ENCODE data around the gene CLCA2. TPM values are rescaled to one million over a fixed set of nuclear protein-coding genes. Genes with fewer than 3 reads are reported as not detected.

The CLCA2 gene
- total and polyA plus RNA-seq, 2 donors (not counting 3 experiments of a cell fraction or from before 2014, with no cell fraction given): 0.01 to 0.11 TPM

DNA sequence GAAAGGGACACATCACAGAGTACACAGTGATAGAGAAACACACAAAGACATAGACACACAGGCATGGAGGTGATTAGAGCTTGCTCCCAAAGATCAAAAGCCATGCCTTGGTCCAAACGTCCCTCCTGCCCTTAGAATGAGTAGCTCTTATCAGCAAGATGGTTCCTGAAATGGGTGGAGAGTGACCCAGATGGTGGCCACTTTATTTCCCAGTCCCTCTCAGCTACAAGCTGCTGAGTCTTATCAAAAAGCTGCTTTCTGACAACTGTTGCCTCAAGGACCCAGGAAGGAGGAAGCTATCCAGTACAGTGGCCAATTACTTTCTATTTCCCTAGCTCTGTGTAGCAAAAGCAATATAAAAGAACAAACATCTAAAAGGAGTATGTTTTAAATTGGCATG, 37.0 kb downstream of the CLCA2 start:
- H3K4me1 ChIP-seq (ENCODE audit: control insufficient read depth, extremely low read depth, insufficient read depth, low read length): no peaks in the 10 kb centered on the region
- H3K36me3 ChIP-seq (ENCODE audit: control insufficient read depth in 2 of 2, extremely low read depth in 1 of 2, insufficient read depth in 2 of 2, low read length in 2 of 2): no peaks in the 10 kb centered on the region
- BruUV-seq (replicated peaks): no TSS peak
- FAIRE-seq (no peak), DNase-seq (ENCODE audit: low read depth, low spot score) (no peak)
- dilution Hi-C loops (cut with MboI; ENCODE audit: extremely low pct_ligation_motif_present, low sequenced_read_pairs) (no loop called here), intact Hi-C loops (cut with micrococcal nuclease) (no loop called here)
- H3K9me1 ChIP-seq (replicated peaks; ENCODE audit: control insufficient read depth, extremely low read depth, insufficient read depth, low read length): no peaks in the 10 kb centered on the region
- H3K4me3 ChIP-seq (replicated peaks in 1 of 3; ENCODE audit: insufficient read depth in 1 of 3, low read depth in 1 of 3, low read length in 3 of 3): no peak overlapping the region
- no peak overlapping the region for H3K27ac ChIP-seq (ENCODE audit: insufficient read depth, low read depth, low read length)
- H3K27me3 ChIP-seq (ENCODE audit: control insufficient read depth in 2 of 2, insufficient read depth in 2 of 2, low read length in 2 of 2): peaks cover 6 to 15% of the 10 kb centered on the region in 2 experiments
- H3K9ac ChIP-seq (replicated peaks; ENCODE audit: extremely low read depth, insufficient read depth, low read length): no peak overlapping the region
- H2AFZ ChIP-seq (ENCODE audit: low read depth, low read length): no peak overlapping the region
- H3K9me3 ChIP-seq (replicated peaks; ENCODE audit: control insufficient read depth, insufficient read depth, low read length): no peaks in the 10 kb centered on the region
- ChIA-PET POLR2A (no interaction called here), CTCF (interaction anchor here (0.6 to 2.0 kb wide), 3 partner anchors 9 to 15 kb away, joined by 3 to 6 read pairs (median 3); no protein-coding TSS in a partner anchor)
- no peaks in the 10 kb centered on the region for H3K79me2 ChIP-seq (ENCODE audit: control insufficient read depth, insufficient read depth, low read length)
- H4K20me1 ChIP-seq (replicated peaks; ENCODE audit: control insufficient read depth, extremely low read depth, insufficient read depth, low read length): no peaks in the 10 kb centered on the region
- H3K4me2 ChIP-seq (ENCODE audit: insufficient read depth, low read length): no peak overlapping the region
- TF ChIP-seq CTCF (IDR thresholded peaks at IDR 0.05; ENCODE audit: extremely low read depth in 1 of 2, insufficient read depth in 1 of 2, low read depth in 1 of 2, low read length in 2 of 2) (no peak), MYC (IDR thresholded peaks at IDR 0.05; ENCODE audit: low read depth, low read length) (no peak), JUN (IDR thresholded peaks at IDR 0.05; ENCODE audit: borderline replicate concordance, insufficient read depth, insufficient read length, low read depth) (no peak), MAX (IDR thresholded peaks at IDR 0.05; ENCODE audit: insufficient read depth, insufficient read length) (no peak), POLR2AphosphoS5 (IDR thresholded peaks at IDR 0.05; ENCODE audit: insufficient read depth, low read depth, low read length) (no peak), POLR2A (IDR thresholded peaks at IDR 0.05; ENCODE audit: low read depth, low read length) (no peak)

DNA sequence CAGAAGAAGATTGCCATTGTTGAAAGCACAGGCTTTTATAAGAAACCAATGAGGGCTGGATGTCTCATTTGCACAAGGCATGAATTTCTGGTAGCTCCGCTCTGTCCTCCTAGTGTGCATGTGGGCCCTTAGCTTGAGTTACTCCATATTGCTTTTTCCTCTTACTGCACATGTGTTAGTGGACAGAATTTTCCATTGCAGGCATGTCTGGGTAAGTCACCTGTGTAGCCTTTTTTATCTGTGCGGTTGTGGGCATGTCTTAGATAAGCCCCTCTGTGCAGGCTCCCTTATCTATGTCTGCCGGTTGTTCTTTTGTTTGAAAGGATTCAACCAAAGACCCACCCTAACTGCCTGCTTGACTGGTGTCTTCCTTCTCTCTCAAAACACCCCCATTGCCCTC, 37.5 kb downstream of the CLCA2 start:
- peaks cover 6 to 14% of the 10 kb centered on the region in 2 experiments for H3K27me3 ChIP-seq (ENCODE audit: control insufficient read depth in 2 of 2, insufficient read depth in 2 of 2, low read length in 2 of 2)
- H3K9me1 ChIP-seq (replicated peaks; ENCODE audit: control insufficient read depth, extremely low read depth, insufficient read depth, low read length): no peaks in the 10 kb centered on the region
- DNase-seq (ENCODE audit: low read depth, low spot score): no peak
- no peak overlapping the region for H3K4me3 ChIP-seq (replicated peaks in 1 of 3; ENCODE audit: insufficient read depth in 1 of 3, low read depth in 1 of 3, low read length in 3 of 3)
- no peak overlapping the region for H3K27ac ChIP-seq (ENCODE audit: insufficient read depth, low read depth, low read length)
- intact Hi-C loops (cut with micrococcal nuclease) (no loop called here), dilution Hi-C loops (cut with MboI; ENCODE audit: extremely low pct_ligation_motif_present, low sequenced_read_pairs) (no loop called here)
- H3K36me3 ChIP-seq (ENCODE audit: control insufficient read depth in 2 of 2, extremely low read depth in 1 of 2, insufficient read depth in 2 of 2, low read length in 2 of 2): no peaks in the 10 kb centered on the region
- H4K20me1 ChIP-seq (replicated peaks; ENCODE audit: control insufficient read depth, extremely low read depth, insufficient read depth, low read length): no peaks in the 10 kb centered on the region
- TF ChIP-seq GATA2 (IDR thresholded peaks at IDR 0.05; ENCODE audit: insufficient read depth, insufficient read length, low read depth, low read length) (no peak), EZH2 (IDR thresholded peaks at IDR 0.05; ENCODE audit: borderline replicate concordance, low read depth, low read length, severe bottlenecking) (no peak), FOS (IDR thresholded peaks at IDR 0.05; ENCODE audit: borderline replicate concordance, insufficient read depth, low read length) (no peak), POLR2AphosphoS5 (IDR thresholded peaks at IDR 0.05; ENCODE audit: insufficient read depth, low read depth, low read length) (no peak), POLR2A (IDR thresholded peaks at IDR 0.05; ENCODE audit: low read depth, low read length) (no peak)
- no peaks in the 10 kb centered on the region for H3K4me1 ChIP-seq (ENCODE audit: control insufficient read depth, extremely low read depth, insufficient read depth, low read length)
- BruUV-seq (replicated peaks): no TSS peak
- H3K9me3 ChIP-seq (replicated peaks; ENCODE audit: control insufficient read depth, insufficient read depth, low read length): no peaks in the 10 kb centered on the region
- ChIA-PET CTCF (interaction anchor here (2.0 kb wide), 1 partner anchor 12 kb away, joined by 6 read pairs; no protein-coding TSS in a partner anchor), POLR2A (no interaction called here)
- H3K9ac ChIP-seq (replicated peaks; ENCODE audit: extremely low read depth, insufficient read depth, low read length): no peak overlapping the region
- H3K4me2 ChIP-seq (ENCODE audit: insufficient read depth, low read length): no peak overlapping the region
- no peak for FAIRE-seq
- H3K79me2 ChIP-seq (ENCODE audit: control insufficient read depth, insufficient read depth, low read length): no peaks in the 10 kb centered on the region
- H2AFZ ChIP-seq (ENCODE audit: low read depth, low read length): no peak overlapping the region
